Brain microvascular endothelial cell (primary cell): ENCODE results near the gene SLC5A2.

Experiments
- DNase-seq: peaks from one replicate; pipeline ENCODE4 v3.0.0-alpha.2; 2020
- H3K27ac ChIP-seq: fragments of 250-450 bp; sonication (Bioruptor Pico); 2 replicates; pipeline ENCODE4 v1.5.1; 2020; ENCODE audit warnings: mild to moderate bottlenecking, moderate library complexity
- H3K27me3 ChIP-seq: fragments of 250-450 bp; sonication (Bioruptor Pico); replicated peaks from 2 replicates; pipeline ENCODE4 v1.5.1; 2020; ENCODE audit warnings: mild to moderate bottlenecking
- H3K36me3 ChIP-seq: fragments of 250-450 bp; sonication (Bioruptor Pico); replicated peaks from 2 replicates; pipeline ENCODE4 v1.5.1; 2020; ENCODE audit warnings: mild to moderate bottlenecking
- H3K4me3 ChIP-seq: 2 replicates; pipeline ENCODE4 v1.5.1; 2011; ENCODE audit warnings: low read depth, mild to moderate bottlenecking, control low read depth, low read length, moderate library complexity
- CTCF ChIP-seq: IDR thresholded peaks from 2 replicates; pipeline ENCODE4 v1.5.1; 2011; ENCODE audit warnings: low read depth, mild to moderate bottlenecking, moderate library complexity, low read length, control low read depth, inconsistent platforms; ENCODE audit errors: missing control alignments
- in situ Hi-C: cut with HindIII; loops from 2 replicates; pipeline ENCODE4 v1.10.0; 2017; ENCODE audit warnings: low sequenced_read_pairs, low pct_ligation_motif_present

Gene SLC5A2

GRCh38 chr16:31472709-31473203 is 10.2 kb upstream of the SLC5A2 start:
- H3K27me3 ChIP-seq = no peaks in the 10 kb centered on the region
- in situ Hi-C loops = loop anchor here (25.0 kb wide), 2 partner anchors 285 to 535 kb away; partner anchors contain the start of genes FUS and ORAI3
- H3K36me3 ChIP-seq = peaks cover 42% of the 10 kb centered on the region
- H3K4me3 ChIP-seq = peak overlapping the region; percentile 85
- peak; percentile 97 for DNase-seq
- H3K27ac ChIP-seq = peak overlapping the region; percentile 90
- peak; percentile 82 for TF ChIP-seq CTCF

DNA sequence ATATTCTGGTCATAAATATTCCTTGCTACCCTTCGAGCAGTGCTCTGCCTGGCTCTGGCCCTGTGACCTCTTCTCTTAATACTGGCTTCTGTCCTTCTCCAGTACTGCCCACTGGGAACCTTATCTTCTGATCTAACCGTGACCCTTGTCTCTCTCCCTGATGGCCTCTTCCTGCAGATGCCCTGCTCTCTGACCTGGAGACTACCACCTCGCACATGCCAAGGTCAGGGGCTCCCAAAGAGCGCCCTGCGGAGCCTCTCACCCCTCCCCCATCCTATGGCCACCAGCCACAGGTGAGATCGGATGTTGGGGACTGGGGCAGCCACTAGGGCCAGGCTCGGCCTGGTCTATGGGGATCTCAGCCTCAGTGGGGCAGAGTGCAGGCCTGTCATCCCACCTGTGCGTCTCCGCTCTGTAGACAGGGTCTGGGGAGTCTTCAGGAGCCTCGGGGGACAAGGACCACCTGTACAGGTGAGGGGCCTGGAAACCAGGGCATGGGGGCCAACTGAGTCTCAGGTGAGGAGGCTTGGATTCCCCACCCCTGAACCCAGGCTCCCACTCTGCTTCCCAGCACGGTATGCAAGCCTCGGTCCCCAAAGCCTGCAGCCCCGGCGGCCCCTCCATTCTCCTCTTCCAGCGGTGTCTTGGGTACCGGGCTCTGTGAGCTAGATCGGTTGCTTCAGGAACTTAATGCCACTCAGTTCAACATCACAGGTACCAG is 9.5 kb upstream of the SLC5A2 start:
- Histone ChIP-seq H3K4me3 (peak overlapping the region; percentile 85), H3K27me3 (no peaks in the 10 kb centered on the region), H3K36me3 (peaks cover 49% of the 10 kb centered on the region), H3K27ac (peak overlapping the region; percentile 33)
- no peak for TF ChIP-seq CTCF
- in situ Hi-C loops = loop anchor here (25.0 kb wide), 2 partner anchors 286 to 536 kb away; partner anchors contain the start of genes FUS and ORAI3
- no peak for DNase-seq

DNA sequence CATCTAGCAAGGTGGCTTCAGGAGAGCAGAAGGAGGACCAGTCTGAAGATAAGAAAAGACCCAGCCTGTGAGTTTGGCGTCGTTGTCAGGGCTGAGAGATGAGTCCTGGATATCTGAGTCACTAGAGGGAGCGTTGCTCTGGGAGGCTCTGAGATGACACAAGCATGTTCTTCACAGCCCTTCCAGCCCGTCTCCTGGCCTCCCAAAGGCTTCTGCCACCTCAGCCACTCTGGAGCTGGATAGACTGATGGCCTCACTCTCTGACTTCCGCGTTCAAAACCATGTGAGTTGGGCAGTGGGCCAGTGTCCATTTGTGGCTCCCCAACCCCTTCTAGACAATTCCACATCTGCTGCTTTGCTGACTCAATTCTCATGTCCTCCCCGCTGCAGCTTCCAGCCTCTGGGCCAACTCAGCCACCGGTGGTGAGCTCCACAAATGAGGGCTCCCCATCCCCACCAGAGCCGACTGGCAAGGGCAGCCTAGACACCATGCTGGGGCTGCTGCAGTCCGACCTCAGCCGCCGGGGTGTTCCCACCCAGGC is 8.7 kb upstream of the SLC5A2 start:
- H3K36me3 ChIP-seq = peaks cover 55% of the 10 kb centered on the region
- no peaks in the 10 kb centered on the region for H3K27me3 ChIP-seq
- TF ChIP-seq CTCF = no peak
- H3K27ac ChIP-seq = peak overlapping the region; percentile 33
- in situ Hi-C loops = loop anchor here (25.0 kb wide), 2 partner anchors 287 to 537 kb away; partner anchors contain the start of genes FUS and ORAI3
- DNase-seq = peak; percentile 77
- H3K4me3 ChIP-seq = no peak overlapping the region

- DNase-seq = no peak
- in situ Hi-C loops = loop anchor here (25.0 kb wide), 2 partner anchors 288 to 538 kb away; partner anchors contain the start of genes FUS and ORAI3
- H3K27ac ChIP-seq = peak overlapping the region; percentile 33
- H3K27me3 ChIP-seq = no peaks in the 10 kb centered on the region
- TF ChIP-seq CTCF = no peak
- no peak overlapping the region for H3K4me3 ChIP-seq
- H3K36me3 ChIP-seq = peaks cover 58% of the 10 kb centered on the region
Observed at GRCh38 chr16:31474773-31475738, 7.9 kb upstream of the SLC5A2 start.

- Histone ChIP-seq H3K27me3 (no peaks in the 10 kb centered on the region), H3K4me3 (no peak overlapping the region), H3K36me3 (peaks cover 58% of the 10 kb centered on the region)
Observed at GRCh38 chr16:31475946-31476302, 7.0 kb upstream of the SLC5A2 start.

More at GRCh38 chr16:31475946-31476302, 7.0 kb upstream of the SLC5A2 start:
- TF ChIP-seq CTCF = no peak
- no peak for DNase-seq
- no peak overlapping the region for H3K27ac ChIP-seq
- in situ Hi-C loops = no loop called here
